Measurements from ENCODE around the gene MRPL12.

DNA sequence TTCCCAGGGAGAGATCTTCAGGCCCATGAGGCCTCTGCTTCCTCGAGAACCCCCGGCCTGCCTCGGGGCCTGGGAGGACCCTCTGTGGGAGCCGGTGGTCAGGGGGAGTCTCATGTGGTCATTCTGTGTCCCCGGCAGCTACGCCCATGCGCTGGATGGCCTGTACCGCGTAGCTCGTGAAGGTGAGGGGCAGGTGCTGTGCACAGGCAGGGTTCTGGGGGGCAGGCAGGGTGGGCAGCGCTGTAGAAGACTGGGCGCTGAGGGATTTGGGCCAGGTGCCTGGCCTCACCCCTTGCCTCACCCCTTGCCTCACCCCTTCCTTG, 13.5 kb downstream of the MRPL12 start:
- TF ChIP-seq, protein P1, sequence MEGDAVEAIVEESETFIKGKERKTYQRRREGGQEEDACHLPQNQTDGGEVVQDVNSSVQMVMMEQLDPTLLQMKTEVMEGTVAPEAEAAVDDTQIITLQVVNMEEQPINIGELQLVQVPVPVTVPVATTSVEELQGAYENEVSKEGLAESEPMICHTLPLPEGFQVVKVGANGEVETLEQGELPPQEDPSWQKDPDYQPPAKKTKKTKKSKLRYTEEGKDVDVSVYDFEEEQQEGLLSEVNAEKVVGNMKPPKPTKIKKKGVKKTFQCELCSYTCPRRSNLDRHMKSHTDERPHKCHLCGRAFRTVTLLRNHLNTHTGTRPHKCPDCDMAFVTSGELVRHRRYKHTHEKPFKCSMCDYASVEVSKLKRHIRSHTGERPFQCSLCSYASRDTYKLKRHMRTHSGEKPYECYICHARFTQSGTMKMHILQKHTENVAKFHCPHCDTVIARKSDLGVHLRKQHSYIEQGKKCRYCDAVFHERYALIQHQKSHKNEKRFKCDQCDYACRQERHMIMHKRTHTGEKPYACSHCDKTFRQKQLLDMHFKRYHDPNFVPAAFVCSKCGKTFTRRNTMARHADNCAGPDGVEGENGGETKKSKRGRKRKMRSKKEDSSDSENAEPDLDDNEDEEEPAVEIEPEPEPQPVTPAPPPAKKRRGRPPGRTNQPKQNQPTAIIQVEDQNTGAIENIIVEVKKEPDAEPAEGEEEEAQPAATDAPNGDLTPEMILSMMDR (CRISPR knock-in tag; IDR thresholded peaks at IDR 0.05) = no peak
- no peak for TF ChIP-seq TARDBP (CRISPR knock-in tag; IDR thresholded peaks at IDR 0.05)
- no peak for TF ChIP-seq ZNF207 (IDR thresholded peaks at IDR 0.05; ENCODE audit: borderline replicate concordance)
- TF ChIP-seq PREB (CRISPR knock-in tag; IDR thresholded peaks at IDR 0.05) = no peak
- TF ChIP-seq MIXL1 (CRISPR knock-in tag; IDR thresholded peaks at IDR 0.05) = no peak
- TF ChIP-seq TCF7 (IDR thresholded peaks at IDR 0.05; ENCODE audit: low read depth) = no peak
- no peak for TF ChIP-seq EP300 (IDR thresholded peaks at IDR 0.05; ENCODE audit: low read depth in 2 of 2, low read length in 2 of 2)
- no peak for TF ChIP-seq EP300 (CRISPR knock-in tag; IDR thresholded peaks at IDR 0.05; ENCODE audit: borderline replicate concordance)
- no peak for TF ChIP-seq KDM5B (CRISPR knock-in tag; IDR thresholded peaks at IDR 0.05; ENCODE audit: borderline replicate concordance)
- no peak for TF ChIP-seq ZNF138 (CRISPR knock-in tag; IDR thresholded peaks at IDR 0.05; ENCODE audit: low read depth)
- TF ChIP-seq ZSCAN29 (CRISPR knock-in tag; conservative IDR thresholded peaks at IDR 0.05) = no peak
- TF ChIP-seq TCF7L2 (IDR thresholded peaks at IDR 0.05; ENCODE audit: low read depth, low read length) = no peak
- TF ChIP-seq MZF1 (CRISPR knock-in tag; IDR thresholded peaks at IDR 0.05; ENCODE audit: borderline replicate concordance) = no peak
- TF ChIP-seq, protein P2, sequence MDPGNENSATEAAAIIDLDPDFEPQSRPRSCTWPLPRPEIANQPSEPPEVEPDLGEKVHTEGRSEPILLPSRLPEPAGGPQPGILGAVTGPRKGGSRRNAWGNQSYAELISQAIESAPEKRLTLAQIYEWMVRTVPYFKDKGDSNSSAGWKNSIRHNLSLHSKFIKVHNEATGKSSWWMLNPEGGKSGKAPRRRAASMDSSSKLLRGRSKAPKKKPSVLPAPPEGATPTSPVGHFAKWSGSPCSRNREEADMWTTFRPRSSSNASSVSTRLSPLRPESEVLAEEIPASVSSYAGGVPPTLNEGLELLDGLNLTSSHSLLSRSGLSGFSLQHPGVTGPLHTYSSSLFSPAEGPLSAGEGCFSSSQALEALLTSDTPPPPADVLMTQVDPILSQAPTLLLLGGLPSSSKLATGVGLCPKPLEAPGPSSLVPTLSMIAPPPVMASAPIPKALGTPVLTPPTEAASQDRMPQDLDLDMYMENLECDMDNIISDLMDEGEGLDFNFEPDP (CRISPR knock-in tag; conservative IDR thresholded peaks at IDR 0.05) = no peak

All from HepG2 (cell line).